GM19397 (cell line): Measurements from ENCODE around the gene RGS19.

ENCODE experiments used
- ATAC-seq: cut with Tn5 transposase; IDR thresholded peaks from one replicate; pipeline ENCODE4 v1.9.1; 2021; ENCODE audit warnings: mild to moderate bottlenecking, moderate library complexity; ENCODE audit not compliant: unreplicated experiment

The RGS19 gene

DNA sequence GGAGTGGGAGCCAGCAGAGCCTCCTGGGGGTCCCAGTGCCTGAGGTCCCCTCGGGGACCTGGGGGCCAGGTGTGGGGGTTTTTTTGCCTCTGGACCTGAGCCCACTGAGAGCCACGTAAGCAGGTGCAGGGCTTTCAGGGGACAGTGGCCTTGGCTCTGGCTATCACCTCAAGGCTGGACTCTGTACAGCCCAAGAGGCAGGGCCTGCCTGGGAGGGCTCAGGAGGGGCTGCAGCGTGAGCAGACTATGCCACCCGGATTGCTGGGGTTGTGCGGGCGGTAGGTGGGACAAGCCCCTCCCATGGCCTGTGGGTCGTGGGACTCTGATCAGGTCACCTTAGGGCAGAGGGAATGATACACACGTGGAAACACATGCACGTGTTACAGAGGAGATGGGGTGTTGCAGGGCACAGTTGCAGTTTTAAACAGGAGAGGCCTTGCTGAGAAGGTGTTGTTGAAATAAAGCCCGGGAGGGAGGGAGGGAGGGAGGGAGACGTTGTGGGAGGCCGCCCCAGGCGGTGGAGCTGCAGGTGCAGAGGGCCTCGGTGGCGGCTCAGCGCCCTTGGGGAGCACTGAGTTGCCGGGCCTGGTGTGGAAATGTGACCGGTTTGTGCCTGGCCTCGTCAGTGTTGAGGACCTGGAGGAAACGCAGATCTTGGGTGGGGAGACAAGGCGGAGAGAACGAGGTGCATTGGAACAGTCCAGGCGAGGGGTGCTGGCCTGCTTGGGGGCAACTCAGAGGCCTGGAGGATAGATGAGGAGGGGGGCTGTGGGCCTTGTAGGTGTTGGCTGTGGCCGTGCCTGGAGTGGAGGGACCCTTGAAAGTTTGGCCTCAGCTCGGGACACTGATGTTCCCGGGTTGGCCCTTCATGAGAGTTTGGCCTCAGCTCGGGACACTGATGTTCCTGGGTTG, 14.0 kb downstream of the RGS19 start:
- ATAC-seq, result no peak

DNA sequence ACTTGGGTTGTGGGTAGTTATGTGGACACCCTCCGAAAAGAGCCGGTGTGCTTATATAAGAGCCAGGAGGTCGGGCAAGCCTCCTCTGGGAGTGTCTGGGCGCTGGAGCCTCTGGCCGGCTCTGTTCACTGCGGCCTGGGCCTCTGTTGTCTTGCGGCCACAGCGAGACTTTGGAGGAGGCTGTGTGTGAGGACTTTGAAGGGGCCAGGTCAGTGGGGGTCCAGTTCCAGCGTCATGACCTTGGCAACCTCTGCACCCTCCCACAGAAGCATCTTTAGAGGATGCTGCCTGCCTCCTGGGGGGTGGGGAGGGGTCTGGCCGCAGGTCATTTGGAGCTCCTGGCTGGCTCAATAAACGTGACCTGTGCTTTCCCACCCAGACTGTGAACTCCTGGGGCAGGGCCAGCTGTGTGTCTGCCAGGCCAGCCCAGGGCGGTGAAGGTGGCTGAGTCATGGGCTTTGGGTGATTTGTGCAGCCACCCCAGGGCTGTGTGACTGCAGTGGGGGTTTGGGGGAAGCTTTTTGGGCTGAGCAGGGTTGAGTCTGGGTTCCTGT, 15.1 kb downstream of the RGS19 start:
- ATAC-seq, result no peak

- ATAC-seq, result peak; percentile 3
Measured at GRCh38 chr20:64063389-64064144, 15.8 kb downstream of the RGS19 start.

GRCh38 chr20:64062596-64063388, 16.5 kb downstream of the RGS19 start, which contains the start of gene TCEA2:
TCEA2 (plus strand) TSS chr20:64063198; CDS start chr20:64063313, 115 bp downstream.
- peak; percentile 77 for ATAC-seq

- no peak for ATAC-seq
Measured at GRCh38 chr20:64062276-64062595, 17.1 kb downstream of the RGS19 start.

DNA sequence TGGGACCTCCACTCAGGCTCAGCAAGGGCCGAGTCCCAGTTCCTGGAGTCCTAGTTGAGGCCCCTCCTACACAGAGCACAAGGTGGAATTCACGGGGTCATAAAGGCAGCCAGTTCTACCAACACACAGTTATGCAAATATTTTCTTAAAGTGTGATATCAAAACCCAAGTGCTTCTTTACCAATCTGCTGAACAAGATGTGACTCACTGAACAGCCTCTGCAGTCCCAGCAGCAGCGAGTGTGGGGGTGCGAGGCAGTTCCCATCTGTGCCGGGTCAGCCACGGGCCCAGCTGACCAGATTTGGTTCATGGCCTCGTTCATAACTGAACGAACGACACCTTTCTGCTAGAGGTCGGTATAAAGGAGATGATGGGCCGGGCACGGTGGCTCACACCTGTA, 20.8 kb downstream of the RGS19 start:
- ATAC-seq, result no peak

DNA sequence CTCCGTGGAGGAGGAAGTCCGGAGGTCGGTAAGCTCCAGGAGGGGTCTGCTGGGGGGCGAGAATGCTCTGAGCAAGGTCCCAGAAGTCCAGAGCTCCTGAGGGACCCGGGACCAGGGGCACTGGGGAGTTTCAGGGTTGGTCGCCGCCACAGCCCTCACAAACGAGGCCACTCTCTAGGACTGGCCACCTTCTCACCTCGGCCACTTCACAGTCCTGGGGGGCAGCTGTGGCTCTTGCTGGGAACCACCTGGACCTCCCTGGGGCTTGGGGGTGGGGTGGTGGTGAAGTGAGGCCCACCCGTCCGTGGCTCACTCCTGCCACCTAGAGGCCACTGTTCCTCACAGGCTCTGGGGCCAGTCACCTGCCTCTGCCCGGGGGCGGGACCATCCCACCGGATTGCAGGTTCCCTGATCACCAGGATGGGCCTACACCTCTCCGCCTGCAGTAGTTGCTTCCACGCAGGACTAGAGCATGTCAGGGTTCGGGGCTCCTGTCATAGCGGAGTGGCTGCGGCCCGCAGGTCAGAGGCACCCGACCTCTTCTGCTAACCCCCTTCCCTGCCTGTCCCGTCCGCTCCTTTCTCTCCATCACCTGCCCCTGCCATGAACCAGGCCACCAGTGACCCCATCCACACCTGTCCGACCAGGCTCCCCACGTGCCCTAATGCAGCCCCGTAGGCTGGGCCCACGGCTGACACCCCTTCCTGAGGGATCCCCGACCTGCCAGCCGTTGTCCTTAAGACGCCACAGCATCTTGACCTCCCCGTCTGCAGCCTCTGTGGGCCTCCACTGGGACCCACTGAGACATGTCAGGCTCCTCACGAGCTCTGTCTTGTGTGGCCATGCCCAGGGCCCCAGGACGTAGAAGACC, 21.5 kb downstream of the RGS19 start:
- ATAC-seq, result no peak

- no peak for ATAC-seq
Measured at GRCh38 chr20:64056889-64057627, 22.3 kb downstream of the RGS19 start.

DNA sequence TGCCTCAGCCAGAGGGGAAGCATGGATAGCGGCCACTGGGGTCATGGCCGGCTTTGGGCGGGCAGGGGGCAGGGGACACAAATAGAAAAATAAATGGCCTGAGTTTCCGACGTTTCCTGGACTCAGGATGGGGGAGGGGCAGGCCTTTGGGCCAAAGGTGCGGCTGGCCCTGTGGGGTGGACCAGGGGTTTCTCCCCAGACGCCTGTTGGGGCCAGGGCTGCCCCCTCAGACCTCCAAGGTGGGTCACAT, 22.8 kb downstream of the RGS19 start:
- ATAC-seq, result no peak

- ATAC-seq, result no peak
Measured at GRCh38 chr20:64055893-64056638, 23.3 kb downstream of the RGS19 start.

DNA sequence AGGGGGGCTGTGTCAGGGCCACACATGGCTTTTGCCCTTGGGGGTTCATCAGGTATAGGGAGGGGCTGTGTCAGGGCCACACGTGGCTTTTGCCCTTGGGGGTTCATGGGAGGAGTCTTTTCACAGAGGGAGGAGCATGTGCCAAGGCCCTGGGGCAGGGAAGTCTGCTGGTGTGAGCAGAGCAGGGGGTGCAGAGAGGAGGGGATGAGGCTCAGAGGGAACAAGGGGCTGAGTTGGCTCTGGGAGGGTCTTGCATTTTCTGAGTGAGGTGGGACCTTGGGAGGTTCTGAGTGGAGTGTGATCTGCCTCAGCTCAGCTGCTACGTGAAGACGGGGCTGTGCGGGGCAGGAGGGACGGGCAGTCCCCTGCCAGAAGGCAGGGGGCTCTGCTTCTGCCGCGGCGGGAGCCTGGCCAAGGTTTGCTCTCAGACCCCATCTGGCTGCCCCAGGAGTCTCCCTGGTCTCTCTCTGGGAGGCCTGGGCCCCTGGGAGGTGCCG, 23.9 kb downstream of the RGS19 start:
- no peak for ATAC-seq

DNA sequence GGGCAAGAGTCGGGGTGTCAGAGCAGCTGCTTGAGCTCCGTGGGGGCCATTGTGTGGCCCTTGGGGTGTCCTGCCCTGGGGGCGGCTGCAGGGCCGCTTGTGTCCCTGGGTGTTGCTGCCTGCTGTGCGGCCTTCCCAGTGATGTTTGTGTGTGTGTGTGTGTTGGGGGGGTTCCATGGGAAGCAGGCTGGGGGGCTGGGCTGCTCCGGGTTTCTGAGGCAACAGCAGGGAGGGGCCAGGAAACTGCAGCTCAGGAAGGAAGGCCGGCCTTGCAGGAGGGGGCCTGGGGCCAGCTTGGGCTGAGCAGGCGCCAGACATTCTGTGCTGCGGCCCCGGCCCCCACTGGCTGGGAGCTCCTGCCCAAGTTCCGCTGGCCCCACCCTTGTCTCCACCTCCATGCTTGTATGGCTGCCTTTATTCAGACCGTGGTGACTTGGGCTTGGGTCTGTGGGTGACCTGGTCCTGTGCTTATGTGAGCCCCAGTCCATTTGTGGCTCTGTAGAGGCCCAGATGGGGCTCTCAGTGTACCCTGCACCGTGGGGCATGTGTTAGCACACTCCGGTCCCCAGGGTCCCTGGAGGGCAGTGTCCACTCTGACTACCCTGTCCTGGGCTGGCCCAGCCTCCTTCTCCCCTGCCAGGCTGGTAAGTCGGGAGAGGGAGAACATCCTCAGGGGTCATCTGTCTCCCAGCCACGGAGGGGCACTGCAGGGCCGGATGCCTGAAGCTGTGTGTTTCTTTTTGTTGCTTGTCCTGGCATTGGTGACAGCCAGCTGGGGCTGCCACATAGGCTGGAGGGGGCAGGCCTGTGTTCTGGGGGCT, 25.3 kb downstream of the RGS19 start:
- ATAC-seq, result no peak

DNA sequence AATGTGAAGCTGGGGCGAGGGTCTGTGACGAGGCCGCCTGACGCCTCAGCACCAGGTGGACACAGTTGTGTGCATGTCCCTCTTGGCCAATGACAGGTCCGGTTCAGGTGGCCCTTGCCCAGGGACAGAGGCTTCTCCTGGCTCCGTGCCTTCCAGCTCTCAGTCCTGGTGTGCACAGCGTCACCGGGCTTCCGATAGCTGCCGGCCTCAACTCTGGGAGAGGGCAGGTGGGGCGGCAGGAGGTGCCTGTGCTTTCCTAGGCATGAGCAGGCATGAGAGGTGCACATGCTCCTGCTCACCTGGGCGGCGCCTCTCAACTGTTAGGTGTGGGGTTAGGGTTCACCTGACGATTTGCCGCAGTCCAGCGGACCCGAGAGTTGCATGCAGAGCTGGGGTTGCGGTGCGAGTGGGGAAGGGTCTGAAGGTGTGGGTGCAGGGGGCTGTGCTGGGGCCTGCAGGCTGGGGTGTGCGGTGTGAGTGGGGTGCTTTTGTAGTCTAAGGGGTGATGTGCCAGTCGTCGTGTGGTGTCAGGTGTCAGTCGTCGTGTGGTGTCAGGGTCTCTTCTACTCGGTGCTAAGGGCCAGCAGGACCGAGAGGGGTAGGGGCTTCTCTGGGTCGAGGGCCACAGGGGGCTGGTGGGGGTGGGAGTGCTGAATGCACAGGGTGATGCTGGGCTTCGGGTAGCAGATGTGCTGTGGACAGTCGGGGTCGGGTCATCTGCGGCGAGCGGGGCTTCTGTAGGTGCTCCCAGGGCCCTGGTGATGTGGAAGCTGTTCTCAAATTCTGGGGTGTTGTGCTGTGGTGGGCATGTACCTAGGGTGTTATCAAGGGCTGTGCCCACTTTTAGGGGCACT, 26.1 kb downstream of the RGS19 start:
- no peak for ATAC-seq

DNA sequence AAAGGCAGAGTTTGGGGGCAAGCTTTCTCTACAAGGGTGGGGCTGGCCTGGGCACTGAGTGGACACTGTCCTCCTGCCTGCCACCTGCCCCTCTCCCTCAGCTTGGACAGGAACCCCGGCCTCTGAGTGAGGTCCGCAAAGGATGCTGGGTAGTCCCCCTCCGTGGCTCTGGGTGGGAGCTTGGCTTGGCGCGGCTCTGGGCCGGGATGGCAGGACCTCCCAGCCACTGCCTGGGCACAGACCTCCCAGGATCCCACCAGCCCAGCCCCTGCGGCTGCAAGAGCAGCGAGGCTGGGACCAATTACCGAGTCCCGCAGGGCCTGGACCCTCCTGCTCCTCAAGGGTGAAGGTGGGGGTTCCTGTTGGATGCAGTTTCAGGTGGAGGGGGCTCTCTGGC, 27.0 kb downstream of the RGS19 start:
- ATAC-seq, result no peak

- ATAC-seq, result no peak
Measured at GRCh38 chr20:64051561-64052325, 27.6 kb downstream of the RGS19 start.

DNA sequence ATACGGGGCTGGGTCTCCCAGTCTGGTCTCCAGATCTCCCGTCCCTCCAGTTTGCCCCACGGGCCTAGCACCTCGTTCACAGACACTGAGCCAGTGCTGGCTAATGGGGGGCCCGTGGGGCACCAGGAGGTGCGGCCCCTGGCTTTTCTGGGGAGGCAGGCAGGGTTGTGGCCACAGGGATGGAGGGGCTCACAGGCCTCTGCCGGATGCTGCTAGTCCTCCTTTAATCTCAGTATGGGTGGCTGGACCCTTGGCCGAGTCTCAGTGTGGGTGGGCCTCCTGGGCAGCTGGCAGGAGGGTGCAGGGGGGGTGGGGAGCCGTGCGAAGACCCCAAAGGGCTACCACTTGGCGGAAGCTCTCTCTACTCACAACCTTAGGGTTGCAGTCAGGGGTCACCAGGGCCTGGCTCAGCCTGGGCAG, 28.3 kb downstream of the RGS19 start:
- ATAC-seq, result no peak
